ENCODE measurements around the gene ARHGAP12. TPM values are rescaled to one million over a fixed set of nuclear protein-coding genes. Genes with fewer than 3 reads are reported as not detected.

The ARHGAP12 gene
- total RNA-seq, 2 experiments from 2014 or later, result 11.8 to 14.5 TPM

DNA sequence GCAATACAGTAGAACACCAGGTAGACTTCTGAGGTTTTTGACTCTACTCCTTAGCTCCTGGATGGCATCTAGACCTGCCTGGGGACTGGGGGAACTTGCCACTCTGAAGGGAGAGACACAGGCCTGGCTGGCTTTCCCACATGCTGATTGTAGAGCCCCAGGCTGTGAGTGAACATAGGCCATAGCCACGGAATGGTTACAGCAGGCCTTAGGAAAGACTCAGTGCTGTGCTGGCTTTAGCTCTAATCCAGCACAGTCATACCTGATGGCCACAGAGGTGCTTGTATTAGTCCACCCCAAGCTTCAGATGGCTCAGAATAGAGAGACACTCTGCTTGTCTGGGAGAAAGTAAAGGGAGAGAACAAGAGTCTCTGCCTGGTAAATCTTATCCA lies 35.0 kb upstream of the ARHGAP12 start:
- no peak for TF ChIP-seq EZH2phosphoT487 (IDR thresholded peaks at IDR 0.05; ENCODE audit: borderline replicate concordance, low read depth, low read length)
- TF ChIP-seq CTCF (conservative IDR thresholded peaks at IDR 0.05; ENCODE audit: low read length), result no peak
- Histone ChIP-seq H3K9me3 (ENCODE audit: low read length) (no peaks in the 10 kb centered on the region), H3K9me2 (ENCODE audit: insufficient read depth, low read length) (no peaks in the 10 kb centered on the region), H3K4me1 (ENCODE audit: insufficient read depth, low read length, poor library complexity, severe bottlenecking) (no peaks in the 10 kb centered on the region), H3K36me3 (ENCODE audit: insufficient read depth, low read length) (no peaks in the 10 kb centered on the region), H4K20me1 (ENCODE audit: insufficient read depth, low read length) (no peaks in the 10 kb centered on the region), H3K4me3 (ENCODE audit: low read depth, low read length, poor library complexity, severe bottlenecking) (no peak overlapping the region), H3K27ac (ENCODE audit: low read depth, low read length, poor library complexity, severe bottlenecking) (no peak overlapping the region), H2AFZ (ENCODE audit: low read length) (no peak overlapping the region), H3K4me2 (ENCODE audit: low read length) (no peak overlapping the region), H3K79me2 (ENCODE audit: insufficient read depth, low read depth, low read length) (no peaks in the 10 kb centered on the region)
- intact Hi-C loops (cut with micrococcal nuclease; ENCODE audit: unreplicated experiment), result no loop called here
- DNase-seq (ENCODE audit: low spot score), result no peak
- CTCF ChIA-PET (ENCODE audit: unreplicated experiment), result no interaction called here
- no TSS peak for BruUV-seq (replicated peaks)
- POLR2A ChIA-PET, result interaction anchor here (0.8 to 1.7 kb wide), 4 partner anchors 12 to 131 kb away, joined by 3 to 6 read pairs (median 4); no protein-coding TSS in a partner anchor

GRCh38 chr10:31962826-31963588 lies 34.4 kb upstream of the ARHGAP12 start:
- Histone ChIP-seq H3K9me2 (ENCODE audit: insufficient read depth, low read length) (no peaks in the 10 kb centered on the region), H3K27ac (ENCODE audit: low read depth, low read length, poor library complexity, severe bottlenecking) (no peak overlapping the region), H3K36me3 (ENCODE audit: insufficient read depth, low read length) (no peaks in the 10 kb centered on the region), H4K20me1 (ENCODE audit: insufficient read depth, low read length) (no peaks in the 10 kb centered on the region), H3K4me3 (ENCODE audit: low read depth, low read length, poor library complexity, severe bottlenecking) (no peak overlapping the region), H3K4me2 (ENCODE audit: low read length) (no peak overlapping the region), H2AFZ (ENCODE audit: low read length) (no peak overlapping the region), H3K79me2 (ENCODE audit: insufficient read depth, low read depth, low read length) (no peaks in the 10 kb centered on the region), H3K4me1 (ENCODE audit: insufficient read depth, low read length, poor library complexity, severe bottlenecking) (no peaks in the 10 kb centered on the region), H3K9me3 (ENCODE audit: low read length) (no peaks in the 10 kb centered on the region)
- intact Hi-C loops (cut with micrococcal nuclease; ENCODE audit: unreplicated experiment), result no loop called here
- ChIA-PET CTCF (ENCODE audit: unreplicated experiment) (no interaction called here), POLR2A (interaction anchor here (0.8 to 1.2 kb wide), 3 partner anchors 9 to 130 kb away, joined by 3 read pairs; no protein-coding TSS in a partner anchor)
- BruUV-seq (replicated peaks), result no TSS peak
- TF ChIP-seq CTCF (conservative IDR thresholded peaks at IDR 0.05; ENCODE audit: low read length) (no peak), EZH2phosphoT487 (IDR thresholded peaks at IDR 0.05; ENCODE audit: borderline replicate concordance, low read depth, low read length) (no peak)
- DNase-seq (ENCODE audit: low spot score), result no peak

Measured in OCI-LY7 (cell line).